Measurements from ENCODE around the gene TTC8. TPM values are rescaled to one million over a fixed set of nuclear protein-coding genes. Genes with fewer than 3 reads are reported as not detected.

TTC8 gene
- 10 to 100 TPM; 26.6 to 29.6 TPM for total RNA-seq

DNA sequence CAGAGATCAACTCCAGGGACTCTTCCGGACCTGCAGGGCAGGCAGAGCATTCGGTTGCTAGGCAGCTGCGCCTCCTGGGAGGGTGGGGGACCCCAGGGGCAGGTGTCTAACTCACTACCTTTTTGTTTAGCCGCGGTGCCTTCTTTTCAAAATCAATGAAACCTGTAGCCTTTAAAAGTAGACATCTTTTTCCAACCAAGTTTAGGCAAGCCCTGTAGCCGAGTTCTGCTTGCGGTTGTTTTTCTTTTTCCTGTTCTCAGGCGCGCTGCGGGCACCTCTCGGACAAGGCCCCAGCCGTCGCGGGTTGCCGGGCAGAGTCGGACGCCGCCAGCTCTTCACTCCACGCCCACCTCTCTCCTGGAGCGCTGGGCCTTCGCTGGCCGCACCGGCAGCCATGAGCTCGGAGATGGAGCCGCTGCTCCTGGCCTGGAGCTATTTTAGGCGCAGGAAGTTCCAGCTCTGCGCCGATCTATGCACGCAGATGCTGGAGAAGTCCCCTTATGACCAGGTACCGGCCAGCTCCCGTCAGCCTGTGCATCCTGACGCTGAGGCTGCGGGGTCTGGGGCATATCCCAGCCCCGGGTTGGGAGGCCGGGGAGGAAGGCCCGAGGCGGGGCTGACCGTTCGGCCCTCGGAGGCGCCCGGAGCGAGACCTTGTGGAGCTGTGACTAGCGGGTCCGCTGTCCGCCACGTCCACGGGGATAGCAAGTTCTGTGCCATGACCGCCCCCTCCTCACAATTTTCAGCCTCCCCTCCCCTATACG lies at the start of gene TTC8:
Gene TTC8 (plus strand): TSS at position 338 of the 764 bp plus-strand sequence. CDS start 57 bp downstream, at position 395.

DNA sequence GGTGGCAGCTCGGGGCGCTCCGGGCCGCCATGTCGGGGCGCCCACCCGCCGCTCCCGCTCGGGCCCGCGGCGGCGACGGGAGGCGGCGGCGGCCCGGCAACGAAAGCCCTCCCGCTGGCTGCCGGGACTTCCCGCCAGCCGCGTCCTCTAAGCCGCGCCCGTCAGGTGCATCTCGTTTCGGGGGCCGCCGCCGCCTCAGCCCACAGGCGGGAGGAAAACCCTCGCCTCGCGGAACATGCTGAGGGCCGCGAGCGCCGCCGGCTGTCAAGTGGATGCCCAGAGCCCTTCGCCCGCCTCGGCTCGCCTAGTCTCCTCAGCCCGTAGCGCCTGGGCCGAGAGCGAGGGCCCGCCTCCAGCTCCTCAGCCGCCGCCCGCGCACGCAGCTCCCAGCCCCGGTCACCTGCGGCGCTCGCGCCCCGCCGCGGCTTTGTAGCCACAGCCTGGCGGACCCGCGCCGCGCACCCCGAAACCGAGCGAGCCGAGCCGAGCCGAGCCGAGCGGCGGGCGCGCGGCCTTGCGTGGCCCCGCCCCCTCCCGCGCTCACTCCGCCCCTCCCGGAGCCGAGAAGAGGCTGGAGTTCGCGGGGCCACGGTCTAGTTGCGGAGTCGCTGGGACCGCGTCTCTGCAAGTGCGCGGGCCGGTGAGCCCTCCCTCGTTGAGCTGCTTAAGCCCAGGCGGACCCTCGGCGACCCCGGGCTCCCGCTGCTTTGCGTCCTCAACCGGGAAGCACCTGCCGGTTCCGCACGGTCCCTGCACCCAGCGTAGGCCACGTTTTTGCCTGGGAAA lies 31.8 kb upstream of the TTC8 start, which contains the start of gene EML5:
Gene EML5 (minus strand): TSS at position 481 of the 786 bp plus-strand sequence. CDS start 450 bp downstream, at position 31.

Small RNAs within 50 kb of the gene (small RNA-seq; reads per million reads assigned to genes)
- gene RF00019 (0 reads per million in 2 donors), gene RNU4-92P (0 reads per million in 2 donors)

Other genes starting within 250 kb of the TTC8 start
- under 1 TPM; under 0.01 to 0.69 TPM for gene EML5, start 31.7 kb upstream of the TTC8 start, total RNA-seq

Data from melanocyte of skin (primary cell).